Erythroblast (primary cell): ENCODE measurements around the gene CCIN.

Source experiments
- DNase-seq, 2 experiments: peaks; one replicate each; lab custom pipeline; 2025; lab: John Stamatoyannopoulos, UW
- GATA1 ChIP-seq: IDR thresholded peaks from 2 replicates; pipeline ENCODE4 v1.6.1; 2011; ENCODE audit warnings: low read depth, mild to moderate bottlenecking, control low read depth, low read length, moderate library complexity
- POLR2A ChIP-seq: IDR thresholded peaks from 2 replicates; pipeline ENCODE4 v1.6.1; 2011; ENCODE audit warnings: mild to moderate bottlenecking, low read length

The CCIN gene

DNA sequence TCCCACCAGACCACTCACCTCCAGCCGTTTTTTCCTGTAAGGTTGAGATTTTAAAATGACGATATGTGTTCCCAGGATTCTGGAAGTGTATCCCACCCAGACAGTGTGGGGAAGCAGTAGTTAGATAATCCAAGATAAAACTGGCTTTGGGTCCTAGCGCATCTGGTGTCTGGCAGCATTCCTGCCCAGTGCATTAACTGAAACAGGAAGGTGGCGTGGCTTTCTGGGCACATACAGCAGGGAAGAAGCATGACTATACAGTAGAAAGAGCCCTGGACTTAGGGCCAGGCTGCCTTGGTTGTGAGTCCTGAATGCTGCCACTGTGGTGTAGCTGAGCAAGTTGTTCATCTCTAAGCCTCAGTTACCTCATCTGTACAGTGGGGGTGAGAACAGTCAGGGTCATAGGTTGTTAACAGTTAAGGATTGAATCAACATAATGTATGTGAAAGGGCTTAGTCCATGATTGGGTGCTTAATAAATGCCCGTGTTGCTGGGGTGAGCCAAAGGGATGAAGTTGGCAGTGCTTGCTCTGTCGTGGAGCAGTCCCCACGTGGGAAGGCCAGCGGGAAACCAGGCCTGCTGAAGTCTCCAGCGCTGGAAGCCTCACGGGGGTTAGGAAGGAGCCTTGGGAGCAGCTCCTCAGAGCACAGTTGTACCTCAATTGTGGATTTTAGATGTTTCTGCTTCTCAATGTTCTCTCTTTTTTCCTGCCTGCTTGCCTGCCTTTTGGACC is 39.5 kb downstream of the CCIN start:
- TF ChIP-seq POLR2A = no peak
- no peak for TF ChIP-seq GATA1
- no peak for DNase-seq

DNA sequence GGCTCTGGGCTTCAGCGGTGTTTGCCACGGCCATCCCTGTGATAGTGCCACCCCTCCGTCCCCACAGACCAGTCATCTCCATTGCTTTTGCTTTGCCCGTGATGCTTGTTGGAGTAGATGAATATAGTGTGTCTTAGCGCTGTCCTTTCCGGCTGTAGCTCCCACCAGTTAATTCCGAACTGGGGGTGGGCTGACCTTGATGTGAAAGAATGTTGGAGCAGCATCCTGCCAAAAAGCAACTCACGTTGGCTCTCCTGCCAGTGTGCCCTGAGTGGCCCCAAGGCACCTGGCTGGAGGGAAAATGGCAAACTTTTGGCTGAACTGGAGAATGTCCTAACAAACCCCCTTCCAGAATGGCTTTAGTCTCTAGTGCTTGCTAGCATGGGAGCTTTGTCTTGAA is 41.5 kb downstream of the CCIN start:
- TF ChIP-seq POLR2A (no peak), GATA1 (no peak)
- no peak for DNase-seq

DNA sequence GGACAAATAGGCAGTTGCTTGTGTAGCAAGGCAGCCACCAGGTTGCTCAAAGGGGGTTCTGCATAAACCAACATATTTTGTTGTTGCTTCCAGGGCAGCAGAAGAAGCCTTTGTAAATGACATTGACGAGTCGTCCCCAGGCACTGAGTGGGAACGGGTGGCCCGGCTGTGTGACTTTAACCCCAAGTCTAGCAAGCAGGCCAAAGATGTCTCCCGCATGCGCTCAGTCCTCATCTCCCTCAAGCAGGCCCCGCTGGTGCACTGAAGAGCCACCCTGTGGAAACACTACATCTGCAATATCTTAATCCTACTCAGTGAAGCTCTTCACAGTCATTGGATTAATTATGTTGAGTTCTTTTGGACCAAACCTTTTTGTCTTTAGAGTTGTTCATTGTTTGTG is 42.3 kb downstream of the CCIN start:
- no peak for TF ChIP-seq GATA1
- no peak for TF ChIP-seq POLR2A

GRCh38 chr9:36213387-36213786 is 44.2 kb downstream of the CCIN start:
- no peak for DNase-seq
- no peak for TF ChIP-seq POLR2A
- no peak for TF ChIP-seq GATA1

More for the DNA sequence above, 42.3 kb downstream of the CCIN start:
- DNase-seq = no peak

- no peak for DNase-seq
- TF ChIP-seq POLR2A = no peak
- no peak for TF ChIP-seq GATA1
These were observed 44.8 kb downstream of the CCIN start for GRCh38 chr9:36213989-36214388.

DNA sequence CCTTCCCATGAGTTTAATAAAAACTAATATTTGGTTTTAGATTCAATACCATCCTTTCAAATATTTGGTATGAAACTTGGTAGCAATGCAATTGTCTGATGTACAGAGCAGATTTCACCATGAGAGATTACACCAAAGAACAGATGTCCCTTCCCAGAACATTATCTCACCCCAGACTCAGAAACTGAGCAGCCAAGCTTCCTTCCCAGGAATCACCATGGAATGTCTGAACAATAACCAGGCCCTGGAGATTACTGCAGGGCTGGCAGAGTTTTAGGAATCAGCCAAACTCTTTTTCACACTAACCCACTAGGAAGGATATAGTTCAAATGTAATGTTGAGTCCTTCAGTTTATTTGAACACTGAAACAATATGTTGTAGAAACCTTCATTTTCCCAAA is 45.4 kb downstream of the CCIN start:
- no peak for TF ChIP-seq POLR2A
- no peak for TF ChIP-seq GATA1
- DNase-seq = no peak

GRCh38 chr9:36217256-36217968 is 48.2 kb downstream of the CCIN start:
- DNase-seq = no peak
- TF ChIP-seq POLR2A (no peak), GATA1 (no peak)

DNA sequence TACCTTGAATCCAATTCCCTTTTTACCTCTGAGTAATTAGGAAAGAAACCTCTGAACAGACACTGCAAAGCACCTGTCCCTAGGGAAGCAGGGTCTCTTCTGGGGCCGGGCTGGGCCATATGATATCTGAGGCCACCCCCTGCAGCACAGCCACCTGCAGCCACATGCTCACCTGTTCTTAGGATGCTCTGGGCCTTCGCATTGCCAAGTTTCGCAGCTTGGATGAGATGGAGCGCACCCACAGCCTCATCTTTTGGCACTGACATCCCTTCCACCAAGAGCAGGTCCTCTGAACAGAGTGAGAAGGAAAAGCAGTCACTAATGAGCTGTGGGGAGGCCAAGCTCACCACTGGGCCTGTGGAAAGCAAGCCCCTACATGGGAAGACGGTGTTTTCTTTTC is 48.8 kb downstream of the CCIN start:
- TF ChIP-seq GATA1 (no peak), POLR2A (no peak)
- DNase-seq = no peak

GRCh38 chr9:36218411-36218901 is 49.3 kb downstream of the CCIN start:
- DNase-seq = no peak
- TF ChIP-seq GATA1 = no peak
- TF ChIP-seq POLR2A = no peak
